Measurements from ENCODE around the gene EFHC1. TPM values are rescaled to one million over a fixed set of nuclear protein-coding genes. Genes with fewer than 3 reads are reported as not detected.

Gene EFHC1
- total and polyA plus RNA-seq, 2 of the 13 experiments (the other 11 are each of a cell fraction or from before 2014, with no cell fraction given), result 23.4 to 29.5 TPM

- no peak for TF ChIP-seq FOXO4 (CRISPR knock-in tag; conservative IDR thresholded peaks at IDR 0.05)
- TF ChIP-seq ZNF3 (CRISPR knock-in tag; IDR thresholded peaks at IDR 0.05), result peak; percentile 28; the same call in 1 of the 2 replicates
- no peak for TF ChIP-seq TBX3 (IDR thresholded peaks at IDR 0.05; ENCODE audit: borderline replicate concordance)
- no peak for TF ChIP-seq SKI (IDR thresholded peaks at IDR 0.05; ENCODE audit: partially characterized antibody)
- TF ChIP-seq, protein P1, sequence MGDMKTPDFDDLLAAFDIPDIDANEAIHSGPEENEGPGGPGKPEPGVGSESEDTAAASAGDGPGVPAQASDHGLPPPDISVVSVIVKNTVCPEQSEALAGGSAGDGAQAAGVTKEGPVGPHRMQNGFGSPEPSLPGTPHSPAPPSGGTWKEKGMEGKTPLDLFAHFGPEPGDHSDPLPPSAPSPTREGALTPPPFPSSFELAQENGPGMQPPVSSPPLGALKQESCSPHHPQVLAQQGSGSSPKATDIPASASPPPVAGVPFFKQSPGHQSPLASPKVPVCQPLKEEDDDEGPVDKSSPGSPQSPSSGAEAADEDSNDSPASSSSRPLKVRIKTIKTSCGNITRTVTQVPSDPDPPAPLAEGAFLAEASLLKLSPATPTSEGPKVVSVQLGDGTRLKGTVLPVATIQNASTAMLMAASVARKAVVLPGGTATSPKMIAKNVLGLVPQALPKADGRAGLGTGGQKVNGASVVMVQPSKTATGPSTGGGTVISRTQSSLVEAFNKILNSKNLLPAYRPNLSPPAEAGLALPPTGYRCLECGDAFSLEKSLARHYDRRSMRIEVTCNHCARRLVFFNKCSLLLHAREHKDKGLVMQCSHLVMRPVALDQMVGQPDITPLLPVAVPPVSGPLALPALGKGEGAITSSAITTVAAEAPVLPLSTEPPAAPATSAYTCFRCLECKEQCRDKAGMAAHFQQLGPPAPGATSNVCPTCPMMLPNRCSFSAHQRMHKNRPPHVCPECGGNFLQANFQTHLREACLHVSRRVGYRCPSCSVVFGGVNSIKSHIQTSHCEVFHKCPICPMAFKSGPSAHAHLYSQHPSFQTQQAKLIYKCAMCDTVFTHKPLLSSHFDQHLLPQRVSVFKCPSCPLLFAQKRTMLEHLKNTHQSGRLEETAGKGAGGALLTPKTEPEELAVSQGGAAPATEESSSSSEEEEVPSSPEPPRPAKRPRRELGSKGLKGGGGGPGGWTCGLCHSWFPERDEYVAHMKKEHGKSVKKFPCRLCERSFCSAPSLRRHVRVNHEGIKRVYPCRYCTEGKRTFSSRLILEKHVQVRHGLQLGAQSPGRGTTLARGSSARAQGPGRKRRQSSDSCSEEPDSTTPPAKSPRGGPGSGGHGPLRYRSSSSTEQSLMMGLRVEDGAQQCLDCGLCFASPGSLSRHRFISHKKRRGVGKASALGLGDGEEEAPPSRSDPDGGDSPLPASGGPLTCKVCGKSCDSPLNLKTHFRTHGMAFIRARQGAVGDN (CRISPR knock-in tag; IDR thresholded peaks at IDR 0.05), result no peak
- TF ChIP-seq XRCC5 (optimal IDR thresholded peaks at IDR 0.05; ENCODE audit: low read length), result no peak
- TF ChIP-seq RELA (CRISPR knock-in tag; IDR thresholded peaks at IDR 0.05), result no peak
- no peak for TF ChIP-seq FOXC1 (CRISPR knock-in tag; IDR thresholded peaks at IDR 0.05; ENCODE audit: borderline replicate concordance)
- TF ChIP-seq TBP (CRISPR knock-in tag; IDR thresholded peaks at IDR 0.05), result no peak
- no peak for TF ChIP-seq ZNF891 (CRISPR knock-in tag; IDR thresholded peaks at IDR 0.05)
- TF ChIP-seq JUN (CRISPR knock-in tag; IDR thresholded peaks at IDR 0.05), result no peak
- no peak for TF ChIP-seq HOXA9 (CRISPR knock-in tag; IDR thresholded peaks at IDR 0.05; ENCODE audit: borderline replicate concordance)
- TF ChIP-seq PHF8 (CRISPR knock-in tag; IDR thresholded peaks at IDR 0.05), result no peak
- TF ChIP-seq MIXL1 (CRISPR knock-in tag; IDR thresholded peaks at IDR 0.05), result peak; percentile 80; the same call in 1 of the 2 replicates
- no peak for TF ChIP-seq JDP2 (CRISPR knock-in tag; IDR thresholded peaks at IDR 0.05; ENCODE audit: borderline replicate concordance)
- peak; percentile 97 for TF ChIP-seq BCL6 (CRISPR knock-in tag; IDR thresholded peaks at IDR 0.05)
- no peak for TF ChIP-seq NFYC (CRISPR knock-in tag; IDR thresholded peaks at IDR 0.05)
- no peak for TF ChIP-seq ZNF691 (CRISPR knock-in tag; IDR thresholded peaks at IDR 0.05; ENCODE audit: borderline replicate concordance, low read depth)
- 0 out of 2 replicates have a peak, but pooled peaks have one; percentile 41 for TF ChIP-seq ZNF780A (CRISPR knock-in tag; IDR thresholded peaks at IDR 0.05)
- no peak for TF ChIP-seq ZNF496 (CRISPR knock-in tag; IDR thresholded peaks at IDR 0.05; ENCODE audit: insufficient replicate concordance)
- no peak; the same call in 1 of the 2 replicates for TF ChIP-seq ZNF556 (CRISPR knock-in tag; IDR thresholded peaks at IDR 0.05; ENCODE audit: borderline replicate concordance)
- TF ChIP-seq PRPF4 (IDR thresholded peaks at IDR 0.05; ENCODE audit: low read depth, low read length, poor library complexity, severe bottlenecking), result no peak
- TF ChIP-seq ZNF326 (CRISPR knock-in tag; IDR thresholded peaks at IDR 0.05; ENCODE audit: borderline replicate concordance), result no peak
- no peak for TF ChIP-seq NFE2L1 (CRISPR knock-in tag; IDR thresholded peaks at IDR 0.05; ENCODE audit: borderline replicate concordance)
- no peak for TF ChIP-seq E2F5 (CRISPR knock-in tag; conservative IDR thresholded peaks at IDR 0.05)
These were observed 48.4 kb upstream of the EFHC1 start (continued) for GRCh38 chr6:52371656-52372191.
